GM23338 (cell line): ENCODE measurements around the gene TUBGCP4. TPM values are rescaled to one million over a fixed set of nuclear protein-coding genes. Genes with fewer than 3 reads are reported as not detected.

Experiments used
- ATAC-seq: fragments of 200-7000 bp; cut with Tn5 transposase; 3 replicates; pipeline ENCODE4 v1.9.1; 2020
- DNase-seq: peaks from one replicate; pipeline ENCODE4 v3.0.0-alpha.2; 2015; ENCODE audit warnings: low spot score
- H2AFZ ChIP-seq: fragments of 200-600 bp; sonication (generic); 2 replicates; pipeline ENCODE4 v1.8.0; 2016; ENCODE audit warnings: antibody characterized with exemption, mild to moderate bottlenecking, moderate library complexity
- H3F3A ChIP-seq: fragments of 200-600 bp; sonication (generic); replicated peaks from 2 replicates; pipeline ENCODE4 v1.8.0; 2017; ENCODE audit warnings: antibody characterized with exemption, mixed run types, low read depth
- H3K27ac ChIP-seq: fragments of 200-600 bp; sonication (generic); 2 replicates; pipeline ENCODE4 v1.6.1; 2016; ENCODE audit warnings: low read depth
- H3K27me3 ChIP-seq: fragments of 200-600 bp; sonication (generic); 2 replicates; pipeline ENCODE4 v1.8.0; 2016; ENCODE audit warnings: mild to moderate bottlenecking, mixed run types, moderate library complexity; ENCODE audit not compliant: insufficient read depth
- H3K36me3 ChIP-seq: fragments of 200-600 bp; sonication (generic); 2 replicates; pipeline ENCODE4 v1.8.0; 2016; ENCODE audit warnings: mild to moderate bottlenecking; ENCODE audit not compliant: insufficient read depth
- H3K4me1 ChIP-seq: fragments of 200-600 bp; sonication (generic); 2 replicates; pipeline ENCODE4 v1.8.0; 2016; ENCODE audit warnings: mild to moderate bottlenecking, moderate library complexity; ENCODE audit not compliant: insufficient read depth
- H3K4me2 ChIP-seq: fragments of 200-600 bp; sonication (generic); 2 replicates; pipeline ENCODE4 v1.7.1; 2017; ENCODE audit warnings: mixed run types
- H3K4me3 ChIP-seq: fragments of 200-600 bp; sonication (generic); 2 replicates; pipeline ENCODE4 v1.6.1; 2016; ENCODE audit warnings: mixed run types
- H3K79me2 ChIP-seq: fragments of 200-600 bp; sonication (generic); replicated peaks from 2 replicates; pipeline ENCODE4 v1.8.0; 2017; ENCODE audit warnings: mild to moderate bottlenecking; ENCODE audit not compliant: insufficient read depth
- H3K9me2 ChIP-seq: fragments of 200-600 bp; sonication (generic); 2 replicates; pipeline ENCODE4 v1.8.0; 2017; ENCODE audit not compliant: insufficient read depth
- H4K20me1 ChIP-seq: fragments of 200-600 bp; sonication (generic); replicated peaks from 2 replicates; pipeline ENCODE4 v1.8.0; 2017; ENCODE audit warnings: mild to moderate bottlenecking; ENCODE audit not compliant: insufficient read depth
- H3K27ac Mint-ChIP-seq: 2 replicates; pipeline ENCODE4 v1.8.0; 2020; ENCODE audit warnings: inconsistent platforms, mild to moderate bottlenecking, moderate library complexity, mixed read lengths
- H3K27me3 Mint-ChIP-seq: 3 replicates; pipeline ENCODE4 v1.8.0; 2022; ENCODE audit warnings: low read depth, mild to moderate bottlenecking, moderate library complexity, mixed read lengths, inconsistent platforms; ENCODE audit not compliant: insufficient read depth, poor library complexity
- H3K36me3 Mint-ChIP-seq: 3 replicates; pipeline ENCODE4 v1.8.0; 2021; ENCODE audit warnings: low read depth, mild to moderate bottlenecking, inconsistent platforms, moderate library complexity, mixed read lengths
- H3K4me1 Mint-ChIP-seq: 3 replicates; pipeline ENCODE4 v1.8.0; 2020; ENCODE audit warnings: mild to moderate bottlenecking, inconsistent platforms, mixed read lengths
- H3K4me3 Mint-ChIP-seq: 3 replicates; pipeline ENCODE4 v1.8.0; 2021; ENCODE audit warnings: moderate library complexity, mild to moderate bottlenecking, inconsistent platforms, mixed read lengths
- H3K9me3 Mint-ChIP-seq: 3 replicates; pipeline ENCODE4 v1.8.0; 2020; ENCODE audit warnings: moderate library complexity, mild to moderate bottlenecking, inconsistent platforms, mixed read lengths
- CREB1 ChIP-seq: fragments of 250-450 bp; sonication (Bioruptor Pico); IDR thresholded peaks from 2 replicates; pipeline ENCODE4 v1.5.0; 2020; ENCODE audit warnings: low read depth, mild to moderate bottlenecking, moderate library complexity
- CTCF ChIP-seq, 2 experiments: fragments of 200-600 bp in 1 of 2; sonication (generic) in 1 of 2; conservative IDR thresholded peaks; 2 replicates each; pipeline versions ENCODE4 v1.5.1 to v1.6.1; 2016 to 2017; ENCODE audit warnings: antibody characterized with exemption in 2 of 2, low read depth in 2 of 2, mild to moderate bottlenecking in 2 of 2, moderate library complexity in 1 of 2
- EZH2 ChIP-seq: fragments of 200-600 bp; sonication (generic); IDR thresholded peaks from one replicate; pipeline ENCODE4 v1.8.0; 2017; ENCODE audit warnings: antibody characterized with exemption, mild to moderate bottlenecking, low read depth; ENCODE audit not compliant: unreplicated experiment
- EZH2phosphoT487 ChIP-seq: fragments of 200-600 bp; sonication (generic); IDR thresholded peaks from one replicate; pipeline ENCODE4 v1.8.1; 2018; ENCODE audit warnings: antibody characterized with exemption; ENCODE audit not compliant: unreplicated experiment
- JUNB ChIP-seq: IDR thresholded peaks from one replicate; pipeline ENCODE4 v1.6.1; 2016; ENCODE audit warnings: antibody characterized with exemption; ENCODE audit not compliant: unreplicated experiment
- NANOG ChIP-seq: IDR thresholded peaks from 2 replicates; pipeline ENCODE4 v1.6.1; 2016; ENCODE audit warnings: antibody characterized with exemption, borderline replicate concordance
- POLR2AphosphoS5 ChIP-seq: IDR thresholded peaks from 2 replicates; pipeline ENCODE4 v1.6.1; 2016; ENCODE audit warnings: antibody characterized with exemption, low read depth
- REST ChIP-seq: IDR thresholded peaks from one replicate; pipeline ENCODE4 v1.6.1; 2018; ENCODE audit warnings: antibody characterized with exemption; ENCODE audit not compliant: unreplicated experiment
- ZNF114 ChIP-seq: fragments of 250-450 bp; sonication (Bioruptor Pico); IDR thresholded peaks from 2 replicates; pipeline ENCODE4 v1.5.0; 2020; ENCODE audit warnings: mild to moderate bottlenecking, moderate library complexity
- ZNF331 ChIP-seq: fragments of 250-450 bp; sonication (Bioruptor Pico); IDR thresholded peaks from 2 replicates; pipeline ENCODE4 v1.5.0; 2020; ENCODE audit warnings: low read depth, mild to moderate bottlenecking, moderate library complexity
- polyA plus RNA-seq: library from polyadenylated mRNA; unstranded; fragments of >200 nt; fragmentation: Nextera tagmentation; extraction: Ambion mirVana; gene quantifications from 2 replicates; pipeline ENCODE4 v1.2.1, GENCODE V29; 2016
- total RNA-seq: library from RNA; depleted of rRNA; stranded (reverse); fragments of >200 nt; shearing (Covaris generic); gene quantifications from 2 replicates; pipeline ENCODE4 v1.2.3, GENCODE V29; 2014
- TF ChIP-seq, protein P1 (sequence below): fragments of 250-450 bp; sonication (Bioruptor Pico); IDR thresholded peaks from 2 replicates; pipeline ENCODE4 v1.5.0; 2020; ENCODE audit warnings: mild to moderate bottlenecking, moderate library complexity
- TF ChIP-seq, protein P2 (sequence below): IDR thresholded peaks from 2 replicates; pipeline ENCODE4 v1.6.1; 2016; ENCODE audit warnings: antibody characterized with exemption

Gene TUBGCP4
- total and polyA plus RNA-seq, 2 experiments from 2014 or later, result 10.6 to 18.0 TPM

DNA sequence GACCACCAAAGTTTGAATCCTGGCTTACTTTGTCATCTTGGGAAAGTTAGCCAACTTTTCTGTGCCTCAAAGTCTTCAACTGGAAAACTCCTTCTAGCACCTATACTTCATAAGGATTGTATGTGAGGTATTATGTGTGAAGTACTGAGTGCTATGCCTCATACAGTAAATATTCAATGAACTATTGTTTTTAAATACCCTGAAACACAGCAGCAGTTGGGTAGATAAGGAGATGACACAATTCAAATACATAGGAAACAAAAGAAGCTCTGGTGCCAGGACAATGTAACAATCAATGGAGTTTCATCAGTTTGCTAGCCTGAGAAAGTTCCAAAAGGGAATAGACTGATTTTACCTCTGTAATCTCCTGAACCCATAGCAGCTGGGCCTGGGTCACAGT, 43.3 kb downstream of the TUBGCP4 start (continued):
- TF ChIP-seq, protein P1, sequence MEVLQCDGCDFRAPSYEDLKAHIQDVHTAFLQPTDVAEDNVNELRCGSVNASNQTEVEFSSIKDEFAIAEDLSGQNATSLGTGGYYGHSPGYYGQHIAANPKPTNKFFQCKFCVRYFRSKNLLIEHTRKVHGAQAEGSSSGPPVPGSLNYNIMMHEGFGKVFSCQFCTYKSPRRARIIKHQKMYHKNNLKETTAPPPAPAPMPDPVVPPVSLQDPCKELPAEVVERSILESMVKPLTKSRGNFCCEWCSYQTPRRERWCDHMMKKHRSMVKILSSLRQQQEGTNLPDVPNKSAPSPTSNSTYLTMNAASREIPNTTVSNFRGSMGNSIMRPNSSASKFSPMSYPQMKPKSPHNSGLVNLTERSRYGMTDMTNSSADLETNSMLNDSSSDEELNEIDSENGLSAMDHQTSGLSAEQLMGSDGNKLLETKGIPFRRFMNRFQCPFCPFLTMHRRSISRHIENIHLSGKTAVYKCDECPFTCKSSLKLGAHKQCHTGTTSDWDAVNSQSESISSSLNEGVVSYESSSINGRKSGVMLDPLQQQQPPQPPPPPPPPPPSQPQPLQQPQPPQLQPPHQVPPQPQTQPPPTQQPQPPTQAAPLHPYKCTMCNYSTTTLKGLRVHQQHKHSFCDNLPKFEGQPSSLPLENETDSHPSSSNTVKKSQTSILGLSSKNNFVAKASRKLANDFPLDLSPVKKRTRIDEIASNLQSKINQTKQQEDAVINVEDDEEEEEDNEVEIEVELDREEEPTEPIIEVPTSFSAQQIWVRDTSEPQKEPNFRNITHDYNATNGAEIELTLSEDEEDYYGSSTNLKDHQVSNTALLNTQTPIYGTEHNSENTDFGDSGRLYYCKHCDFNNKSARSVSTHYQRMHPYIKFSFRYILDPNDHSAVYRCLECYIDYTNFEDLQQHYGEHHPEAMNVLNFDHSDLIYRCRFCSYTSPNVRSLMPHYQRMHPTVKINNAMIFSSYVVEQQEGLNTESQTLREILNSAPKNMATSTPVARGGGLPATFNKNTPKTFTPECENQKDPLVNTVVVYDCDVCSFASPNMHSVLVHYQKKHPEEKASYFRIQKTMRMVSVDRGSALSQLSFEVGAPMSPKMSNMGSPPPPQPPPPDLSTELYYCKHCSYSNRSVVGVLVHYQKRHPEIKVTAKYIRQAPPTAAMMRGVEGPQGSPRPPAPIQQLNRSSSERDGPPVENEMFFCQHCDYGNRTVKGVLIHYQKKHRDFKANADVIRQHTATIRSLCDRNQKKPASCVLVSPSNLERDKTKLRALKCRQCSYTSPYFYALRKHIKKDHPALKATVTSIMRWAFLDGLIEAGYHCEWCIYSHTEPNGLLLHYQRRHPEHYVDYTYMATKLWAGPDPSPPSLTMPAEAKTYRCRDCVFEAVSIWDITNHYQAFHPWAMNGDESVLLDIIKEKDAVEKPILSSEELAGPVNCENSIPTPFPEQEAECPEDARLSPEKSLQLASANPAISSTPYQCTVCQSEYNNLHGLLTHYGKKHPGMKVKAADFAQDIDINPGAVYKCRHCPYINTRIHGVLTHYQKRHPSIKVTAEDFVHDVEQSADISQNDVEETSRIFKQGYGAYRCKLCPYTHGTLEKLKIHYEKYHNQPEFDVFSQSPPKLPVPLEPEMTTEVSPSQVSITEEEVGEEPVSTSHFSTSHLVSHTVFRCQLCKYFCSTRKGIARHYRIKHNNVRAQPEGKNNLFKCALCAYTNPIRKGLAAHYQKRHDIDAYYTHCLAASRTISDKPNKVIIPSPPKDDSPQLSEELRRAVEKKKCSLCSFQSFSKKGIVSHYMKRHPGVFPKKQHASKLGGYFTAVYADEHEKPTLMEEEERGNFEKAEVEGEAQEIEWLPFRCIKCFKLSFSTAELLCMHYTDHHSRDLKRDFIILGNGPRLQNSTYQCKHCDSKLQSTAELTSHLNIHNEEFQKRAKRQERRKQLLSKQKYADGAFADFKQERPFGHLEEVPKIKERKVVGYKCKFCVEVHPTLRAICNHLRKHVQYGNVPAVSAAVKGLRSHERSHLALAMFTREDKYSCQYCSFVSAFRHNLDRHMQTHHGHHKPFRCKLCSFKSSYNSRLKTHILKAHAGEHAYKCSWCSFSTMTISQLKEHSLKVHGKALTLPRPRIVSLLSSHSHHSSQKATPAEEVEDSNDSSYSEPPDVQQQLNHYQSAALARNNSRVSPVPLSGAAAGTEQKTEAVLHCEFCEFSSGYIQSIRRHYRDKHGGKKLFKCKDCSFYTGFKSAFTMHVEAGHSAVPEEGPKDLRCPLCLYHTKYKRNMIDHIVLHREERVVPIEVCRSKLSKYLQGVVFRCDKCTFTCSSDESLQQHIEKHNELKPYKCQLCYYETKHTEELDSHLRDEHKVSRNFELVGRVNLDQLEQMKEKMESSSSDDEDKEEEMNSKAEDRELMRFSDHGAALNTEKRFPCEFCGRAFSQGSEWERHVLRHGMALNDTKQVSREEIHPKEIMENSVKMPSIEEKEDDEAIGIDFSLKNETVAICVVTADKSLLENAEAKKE (CRISPR knock-in tag), result no peak
- TF ChIP-seq EZH2 (no peak), ZNF331 (CRISPR knock-in tag) (no peak), EZH2phosphoT487 (no peak)
- TF ChIP-seq, protein P2, sequence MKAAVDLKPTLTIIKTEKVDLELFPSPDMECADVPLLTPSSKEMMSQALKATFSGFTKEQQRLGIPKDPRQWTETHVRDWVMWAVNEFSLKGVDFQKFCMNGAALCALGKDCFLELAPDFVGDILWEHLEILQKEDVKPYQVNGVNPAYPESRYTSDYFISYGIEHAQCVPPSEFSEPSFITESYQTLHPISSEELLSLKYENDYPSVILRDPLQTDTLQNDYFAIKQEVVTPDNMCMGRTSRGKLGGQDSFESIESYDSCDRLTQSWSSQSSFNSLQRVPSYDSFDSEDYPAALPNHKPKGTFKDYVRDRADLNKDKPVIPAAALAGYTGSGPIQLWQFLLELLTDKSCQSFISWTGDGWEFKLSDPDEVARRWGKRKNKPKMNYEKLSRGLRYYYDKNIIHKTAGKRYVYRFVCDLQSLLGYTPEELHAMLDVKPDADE, result no peak

GRCh38 chr15:43420435-43420834, 49.5 kb downstream of the TUBGCP4 start:
- H3K27me3 ChIP-seq, result no peaks in the 10 kb centered on the region
- no peaks in the 10 kb centered on the region for H3K9me3 Mint-ChIP-seq
- DNase-seq, result no peak
- no peaks in the 10 kb centered on the region for H3K9me2 ChIP-seq
- no peak overlapping the region for H3K4me3 ChIP-seq
- H3K27ac Mint-ChIP-seq, result no peak overlapping the region
- H3K4me2 ChIP-seq, result no peak overlapping the region
- H3K4me1 ChIP-seq, result no peaks in the 10 kb centered on the region
- no peaks in the 10 kb centered on the region for H3F3A ChIP-seq
- H4K20me1 ChIP-seq, result peaks cover 8% of the 10 kb centered on the region; the same call in 1 of the 2 replicates
- H3K27me3 Mint-ChIP-seq, result peaks cover 3% of the 10 kb centered on the region
- H3K36me3 ChIP-seq, result peaks cover 45% of the 10 kb centered on the region
- no peak overlapping the region for H3K27ac ChIP-seq
- H3K4me1 Mint-ChIP-seq, result no peaks in the 10 kb centered on the region
- no peak overlapping the region for H3K4me3 Mint-ChIP-seq
- H3K36me3 Mint-ChIP-seq, result peaks cover 87% of the 10 kb centered on the region
- H3K79me2 ChIP-seq, result no peaks in the 10 kb centered on the region
- ATAC-seq, result no peak
- H2AFZ ChIP-seq, result no peak overlapping the region
- no peak for TF ChIP-seq EZH2
- TF ChIP-seq CREB1 (CRISPR knock-in tag), result no peak
- no peak for TF ChIP-seq NANOG
- no peak for TF ChIP-seq REST
- TF ChIP-seq JUNB, result no peak
- no peak for TF ChIP-seq ZNF114 (CRISPR knock-in tag)
- TF ChIP-seq, protein P2, result no peak
- no peak for TF ChIP-seq EZH2phosphoT487
- no peak for TF ChIP-seq CTCF (conservative IDR thresholded peaks at IDR 0.05; ENCODE audit: low read depth in 2 of 2)
- no peak for TF ChIP-seq POLR2AphosphoS5
